ENCODE results near the gene CEP250.
A peak's percentile ranks its signal among the peaks of the same experiment; 100 is the strongest.
"Not testable (repeated sequence)": the region's sequence is repeated elsewhere in the genome, so short reads cannot be mapped to it uniquely, and the experiment has no call there.

The CEP250 gene

GRCh38 chr20:35434085-35435005 lies 21.1 kb upstream of the CEP250 start:
- DNase-seq (ENCODE audit: insufficient read length, low spot score), result no peak
- no peak for TF ChIP-seq TAF1 (IDR thresholded peaks at IDR 0.05; ENCODE audit: low read depth, low read length)
- no peak for TF ChIP-seq PAX5 (IDR thresholded peaks at IDR 0.05; ENCODE audit: insufficient read depth, low read length, severe bottlenecking)
- TF ChIP-seq POLR2A (IDR thresholded peaks at IDR 0.05; ENCODE audit: low read depth, low read length), result no peak
- TF ChIP-seq POLR2AphosphoS5 (IDR thresholded peaks at IDR 0.05; ENCODE audit: low read depth, low read length), result no peak
- no peak for TF ChIP-seq SPI1 (IDR thresholded peaks at IDR 0.05; ENCODE audit: low read depth, low read length)
- TF ChIP-seq POU2F2 (IDR thresholded peaks at IDR 0.05; ENCODE audit: low read depth, low read length), result no peak
- FAIRE-seq, result no peak

GRCh38 chr20:35436177-35436573 lies 19.2 kb upstream of the CEP250 start:
- TF ChIP-seq POLR2A (IDR thresholded peaks at IDR 0.05; ENCODE audit: low read depth, low read length) (no peak), TAF1 (IDR thresholded peaks at IDR 0.05; ENCODE audit: low read depth, low read length) (no peak), PAX5 (IDR thresholded peaks at IDR 0.05; ENCODE audit: insufficient read depth, low read length, severe bottlenecking) (no peak), SPI1 (IDR thresholded peaks at IDR 0.05; ENCODE audit: low read depth, low read length) (no peak), POLR2AphosphoS5 (IDR thresholded peaks at IDR 0.05; ENCODE audit: low read depth, low read length) (no peak), POU2F2 (IDR thresholded peaks at IDR 0.05; ENCODE audit: low read depth, low read length) (no peak)
- DNase-seq (ENCODE audit: insufficient read length, low spot score), result no peak
- no peak for FAIRE-seq

GRCh38 chr20:35437599-35437998 lies 17.8 kb upstream of the CEP250 start:
- FAIRE-seq (no peak), DNase-seq (ENCODE audit: insufficient read length, low spot score) (no peak)
- TF ChIP-seq POU2F2 (IDR thresholded peaks at IDR 0.05; ENCODE audit: low read depth, low read length), result no peak
- TF ChIP-seq POLR2AphosphoS5 (IDR thresholded peaks at IDR 0.05; ENCODE audit: low read depth, low read length), result no peak
- no peak for TF ChIP-seq POLR2A (IDR thresholded peaks at IDR 0.05; ENCODE audit: low read depth, low read length)
- TF ChIP-seq TAF1 (IDR thresholded peaks at IDR 0.05; ENCODE audit: low read depth, low read length), result no peak
- TF ChIP-seq PAX5 (IDR thresholded peaks at IDR 0.05; ENCODE audit: insufficient read depth, low read length, severe bottlenecking), result no peak
- no peak for TF ChIP-seq SPI1 (IDR thresholded peaks at IDR 0.05; ENCODE audit: low read depth, low read length)

GRCh38 chr20:35443003-35443402 lies 12.4 kb upstream of the CEP250 start:
- FAIRE-seq (no peak), DNase-seq (ENCODE audit: insufficient read length, low spot score) (no peak)
- TF ChIP-seq POLR2A (IDR thresholded peaks at IDR 0.05; ENCODE audit: low read depth, low read length) (no peak), PAX5 (IDR thresholded peaks at IDR 0.05; ENCODE audit: insufficient read depth, low read length, severe bottlenecking) (no peak), TAF1 (IDR thresholded peaks at IDR 0.05; ENCODE audit: low read depth, low read length) (no peak), POU2F2 (IDR thresholded peaks at IDR 0.05; ENCODE audit: low read depth, low read length) (no peak), SPI1 (IDR thresholded peaks at IDR 0.05; ENCODE audit: low read depth, low read length) (no peak), POLR2AphosphoS5 (IDR thresholded peaks at IDR 0.05; ENCODE audit: low read depth, low read length) (no peak)

GRCh38 chr20:35444226-35444625 lies 11.2 kb upstream of the CEP250 start:
- no peak for FAIRE-seq

GRCh38 chr20:35446356-35447078 lies 8.9 kb upstream of the CEP250 start:
- DNase-seq (ENCODE audit: insufficient read length, low spot score) (no peak), FAIRE-seq (no peak)
- TF ChIP-seq POU2F2 (IDR thresholded peaks at IDR 0.05; ENCODE audit: low read depth, low read length) (no peak), PAX5 (IDR thresholded peaks at IDR 0.05; ENCODE audit: insufficient read depth, low read length, severe bottlenecking) (no peak), POLR2A (IDR thresholded peaks at IDR 0.05; ENCODE audit: low read depth, low read length) (no peak), POLR2AphosphoS5 (IDR thresholded peaks at IDR 0.05; ENCODE audit: low read depth, low read length) (no peak), TAF1 (IDR thresholded peaks at IDR 0.05; ENCODE audit: low read depth, low read length) (no peak), SPI1 (IDR thresholded peaks at IDR 0.05; ENCODE audit: low read depth, low read length) (no peak)

More at GRCh38 chr20:35444226-35444625, 11.2 kb upstream of the CEP250 start:
- no peak for TF ChIP-seq POLR2A (IDR thresholded peaks at IDR 0.05; ENCODE audit: low read depth, low read length)
- no peak for TF ChIP-seq POLR2AphosphoS5 (IDR thresholded peaks at IDR 0.05; ENCODE audit: low read depth, low read length)
- TF ChIP-seq PAX5 (IDR thresholded peaks at IDR 0.05; ENCODE audit: insufficient read depth, low read length, severe bottlenecking), result no peak
- no peak for TF ChIP-seq SPI1 (IDR thresholded peaks at IDR 0.05; ENCODE audit: low read depth, low read length)
- TF ChIP-seq POU2F2 (IDR thresholded peaks at IDR 0.05; ENCODE audit: low read depth, low read length), result no peak
- no peak for TF ChIP-seq TAF1 (IDR thresholded peaks at IDR 0.05; ENCODE audit: low read depth, low read length)
- DNase-seq (ENCODE audit: insufficient read length, low spot score), result no peak

- peak; percentile 56 for DNase-seq (ENCODE audit: insufficient read length, low spot score)
- peak; percentile 78 for FAIRE-seq
- TF ChIP-seq SPI1 (IDR thresholded peaks at IDR 0.05; ENCODE audit: low read depth, low read length), result no peak
- no peak for TF ChIP-seq POU2F2 (IDR thresholded peaks at IDR 0.05; ENCODE audit: low read depth, low read length)
- TF ChIP-seq PAX5 (IDR thresholded peaks at IDR 0.05; ENCODE audit: insufficient read depth, low read length, severe bottlenecking), result no peak
These were observed 8.2 kb upstream of the CEP250 start for GRCh38 chr20:35447082-35447789.

DNA sequence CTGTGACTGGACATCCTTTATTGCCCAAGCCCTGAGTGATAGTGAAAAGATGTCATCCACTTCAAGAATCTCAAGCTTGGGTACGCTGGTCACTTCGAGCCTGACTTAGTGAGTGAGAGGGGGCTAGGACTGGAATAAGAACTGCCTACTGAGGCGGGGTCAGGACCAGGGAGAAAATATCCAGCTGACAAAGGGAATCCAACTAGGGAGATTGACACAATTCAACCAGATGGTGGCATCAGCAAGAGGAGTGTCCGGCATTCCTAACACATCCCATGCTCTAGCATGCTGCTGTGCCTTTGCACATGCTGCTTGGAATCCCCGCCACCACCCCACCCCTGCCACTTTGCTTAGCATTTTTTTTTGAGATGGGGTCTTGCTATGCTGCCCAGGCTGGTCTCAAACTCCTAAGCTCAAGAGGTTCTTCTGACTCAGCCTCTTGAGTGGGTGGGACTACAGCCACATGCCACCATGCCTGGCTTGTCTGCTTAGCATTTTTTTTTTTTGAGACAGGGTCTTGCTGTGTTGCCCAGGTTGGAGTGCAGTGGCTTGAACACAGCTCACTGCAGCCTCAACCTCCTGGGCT lies 6.5 kb upstream of the CEP250 start:
- no peak for FAIRE-seq
- no peak for DNase-seq (ENCODE audit: insufficient read length, low spot score)
- TF ChIP-seq POLR2AphosphoS5 (IDR thresholded peaks at IDR 0.05; ENCODE audit: low read depth, low read length) (no peak), TAF1 (IDR thresholded peaks at IDR 0.05; ENCODE audit: low read depth, low read length) (no peak), SPI1 (IDR thresholded peaks at IDR 0.05; ENCODE audit: low read depth, low read length) (no peak)

DNA sequence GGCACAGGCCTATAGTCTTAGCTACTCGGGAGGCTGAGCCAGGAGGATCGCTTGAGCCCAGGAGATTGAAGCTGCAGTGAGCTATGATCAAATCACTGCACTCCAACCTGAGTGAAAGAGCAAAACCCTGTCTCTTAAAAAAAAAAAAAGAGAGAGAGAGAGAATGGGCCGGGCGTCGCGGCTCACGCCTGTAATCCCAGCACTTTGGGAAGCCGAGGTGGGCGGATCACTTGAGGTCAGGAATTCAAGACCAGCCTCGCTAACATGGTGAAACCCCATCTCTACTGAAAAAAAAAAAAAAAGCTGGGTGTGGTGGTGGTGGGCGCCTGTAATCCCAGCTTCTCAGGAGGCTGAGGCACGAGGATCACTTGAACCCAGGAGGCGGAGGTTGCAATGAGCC lies 5.5 kb upstream of the CEP250 start:
- not testable (repeated sequence) for DNase-seq (ENCODE audit: insufficient read length, low spot score); FAIRE-seq

Measured in GM12891 (cell line).